ENCODE results near the gene MYH13. TPM values are rescaled to one million over a fixed set of nuclear protein-coding genes. Genes with fewer than 3 reads are reported as not detected.

MYH13 gene
- total RNA-seq, 4 donors from 2014 or later: not detected

GRCh38 chr17:10403589-10403988 lies 30.8 kb upstream of the MYH13 start:
- DNase-seq (ENCODE audit: extremely low spot score): no peak

DNA sequence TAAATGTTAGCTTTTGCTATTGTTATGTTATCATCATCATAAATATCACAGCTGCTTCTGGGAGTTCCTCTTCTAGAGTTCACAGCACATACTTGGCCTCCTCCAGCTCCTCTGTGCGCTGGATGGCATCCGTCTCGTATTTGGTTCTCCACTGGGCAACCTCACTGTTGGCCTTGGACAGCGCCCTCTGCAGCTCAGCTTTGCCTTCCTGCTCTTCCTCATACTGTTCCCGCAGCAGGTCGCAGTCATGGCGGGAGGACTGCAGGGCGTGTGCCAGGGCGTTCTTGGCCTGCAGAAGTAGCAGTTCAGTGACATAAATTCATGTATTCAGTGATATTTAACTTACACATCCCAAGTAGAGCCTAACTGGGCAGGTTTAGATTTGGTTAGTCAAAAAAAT lies 25.5 kb upstream of the MYH13 start:
- DNase-seq (ENCODE audit: extremely low spot score): no peak
- Histone ChIP-seq H3K9me3 (no peaks in the 10 kb centered on the region), H3K27me3 (peaks cover 0 to 3% (median 0%) of the 10 kb centered on the region in 4 donors), H3K4me1 (no peaks in the 10 kb centered on the region), H3K4me3 (no peak overlapping the region), H3K27ac (replicated peaks in 1 of 4) (no peak overlapping the region), H3K36me3 (no peaks in the 10 kb centered on the region)
- intact Hi-C loops (cut with DNase I): no loop called here
- WGBS: 91% methylated on average over 9 of the region's 9 CpGs
- TF ChIP-seq POLR2AphosphoS5 (IDR thresholded peaks at IDR 0.05): no peak
- no peak for TF ChIP-seq POLR2A (IDR thresholded peaks at IDR 0.05; ENCODE audit: low read depth)

More at GRCh38 chr17:10403589-10403988, 30.8 kb upstream of the MYH13 start:
- TF ChIP-seq CTCF (IDR thresholded peaks at IDR 0.05): no peak
- TF ChIP-seq POLR2AphosphoS5 (IDR thresholded peaks at IDR 0.05): no peak
- no peak for TF ChIP-seq POLR2A (IDR thresholded peaks at IDR 0.05; ENCODE audit: low read depth)
- TF ChIP-seq EP300 (IDR thresholded peaks at IDR 0.05): no peak
- no peaks in the 10 kb centered on the region for H3K9me3 ChIP-seq
- H3K4me1 ChIP-seq: no peaks in the 10 kb centered on the region
- intact Hi-C loops (cut with DNase I): no loop called here
- no peaks in the 10 kb centered on the region for H3K36me3 ChIP-seq
- H3K4me3 ChIP-seq: no peak overlapping the region
- no peaks in the 10 kb centered on the region for H3K27me3 ChIP-seq
- no peak overlapping the region for H3K27ac ChIP-seq (replicated peaks in 1 of 4)

DNA sequence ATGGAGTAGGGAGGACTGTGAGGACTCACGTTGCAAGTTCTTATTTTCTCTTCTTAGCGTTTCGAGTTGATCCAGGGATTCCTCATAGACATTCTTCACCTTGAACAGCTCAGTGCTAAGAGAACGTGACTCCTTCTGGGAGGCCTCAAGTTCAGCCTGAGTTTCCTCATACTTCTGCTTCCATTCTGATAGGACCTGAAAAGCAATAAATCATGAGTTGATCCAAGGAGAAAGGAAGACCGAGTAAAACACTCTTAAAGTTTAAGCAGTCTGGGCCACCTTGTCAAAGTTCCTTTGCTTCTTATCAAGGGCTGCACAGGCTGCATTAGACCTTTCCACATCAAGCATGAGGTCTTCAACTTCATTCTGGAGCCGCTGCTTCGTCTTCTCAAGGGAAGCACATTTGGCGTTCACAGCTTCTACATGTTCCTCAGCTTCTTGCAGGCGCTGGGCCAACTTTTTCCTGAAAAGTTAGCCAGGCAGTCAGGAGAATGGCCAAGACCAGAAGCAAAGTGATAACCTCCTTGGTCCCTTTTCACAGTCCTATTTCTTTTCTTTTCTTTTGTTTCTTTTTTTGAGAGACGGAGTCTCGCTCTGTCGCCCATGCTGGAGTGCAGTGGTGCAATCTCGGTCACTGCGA lies 23.8 kb upstream of the MYH13 start:
- WGBS: 78% methylated on average over 14 of the region's 14 CpGs
- Histone ChIP-seq H3K9me3 (no peaks in the 10 kb centered on the region), H3K27ac (replicated peaks in 1 of 4) (no peak overlapping the region), H3K4me1 (no peaks in the 10 kb centered on the region), H3K4me3 (no peak overlapping the region), H3K27me3 (peaks cover 0 to 3% (median 0%) of the 10 kb centered on the region in 4 donors), H3K36me3 (no peaks in the 10 kb centered on the region)
- TF ChIP-seq POLR2AphosphoS5 (IDR thresholded peaks at IDR 0.05) (no peak), POLR2A (IDR thresholded peaks at IDR 0.05; ENCODE audit: low read depth) (no peak), EP300 (IDR thresholded peaks at IDR 0.05) (no peak), CTCF (IDR thresholded peaks at IDR 0.05) (no peak)
- no peak for DNase-seq (ENCODE audit: extremely low spot score)
- intact Hi-C loops (cut with DNase I): no loop called here

DNA sequence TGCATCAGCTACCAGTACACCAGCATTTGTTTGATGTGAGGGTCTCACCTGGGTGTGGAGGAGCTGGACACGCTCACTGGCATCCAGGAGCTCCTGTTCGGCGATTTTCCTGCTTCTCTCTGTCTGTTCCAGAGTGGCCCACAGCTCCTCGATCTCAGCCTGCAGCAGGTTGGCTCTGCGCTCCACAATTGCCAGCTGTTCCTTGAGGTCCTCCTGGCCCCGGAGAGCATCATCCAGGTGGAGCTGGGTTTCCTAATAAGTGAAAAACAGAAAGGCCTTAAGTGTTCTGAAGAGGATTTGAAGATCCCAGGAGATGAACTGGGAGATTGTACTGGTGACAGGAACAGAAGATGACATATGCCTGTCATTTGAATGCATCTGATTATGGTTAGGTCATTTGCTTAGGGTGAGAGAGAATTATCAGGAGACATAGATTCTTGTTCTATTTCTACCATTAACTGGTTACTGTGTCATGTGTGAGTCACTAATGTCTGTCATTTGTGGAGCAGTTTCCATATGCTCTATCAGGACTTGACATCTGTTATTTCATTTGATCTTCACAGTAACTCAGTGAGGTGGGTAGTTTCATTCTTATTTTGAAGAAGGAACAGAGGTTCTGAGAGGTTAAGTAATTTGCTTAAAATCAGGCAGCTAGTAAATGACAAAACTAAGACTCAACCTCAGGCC lies 21.5 kb upstream of the MYH13 start:
- Histone ChIP-seq H3K4me3 (no peak overlapping the region), H3K9me3 (no peaks in the 10 kb centered on the region), H3K27me3 (peaks cover 0 to 11% (median 0%) of the 10 kb centered on the region in 4 donors), H3K36me3 (no peaks in the 10 kb centered on the region), H3K4me1 (no peaks in the 10 kb centered on the region), H3K27ac (replicated peaks in 1 of 4) (no peak overlapping the region)
- DNase-seq (ENCODE audit: extremely low spot score): no peak
- intact Hi-C loops (cut with DNase I): no loop called here
- TF ChIP-seq POLR2A (IDR thresholded peaks at IDR 0.05; ENCODE audit: low read depth): no peak
- no peak for TF ChIP-seq POLR2AphosphoS5 (IDR thresholded peaks at IDR 0.05)
- no peak for TF ChIP-seq CTCF (IDR thresholded peaks at IDR 0.05)
- WGBS: 82% methylated on average over 6 of the region's 6 CpGs

- no peak for DNase-seq (ENCODE audit: extremely low spot score)
- H3K27me3 ChIP-seq: peaks cover 0 to 11% (median 0%) of the 10 kb centered on the region in 4 donors
- 86% methylated on average over 9 of the region's 9 CpGs for WGBS
- H3K4me3 ChIP-seq: no peak overlapping the region
- H3K36me3 ChIP-seq: no peaks in the 10 kb centered on the region
- H3K27ac ChIP-seq (replicated peaks in 1 of 4): no peak overlapping the region
- intact Hi-C loops (cut with DNase I): no loop called here
- H3K9me3 ChIP-seq: no peaks in the 10 kb centered on the region
- no peaks in the 10 kb centered on the region for H3K4me1 ChIP-seq
- no peak for TF ChIP-seq POLR2A (IDR thresholded peaks at IDR 0.05; ENCODE audit: low read depth)
- TF ChIP-seq POLR2AphosphoS5 (IDR thresholded peaks at IDR 0.05): no peak
- TF ChIP-seq EP300 (IDR thresholded peaks at IDR 0.05): no peak
- no peak for TF ChIP-seq CTCF (IDR thresholded peaks at IDR 0.05)
These were observed 20.1 kb upstream of the MYH13 start for GRCh38 chr17:10392880-10393279.
